CD14-positive monocyte (primary cell): ENCODE data around the gene KCNJ6. TPM values are rescaled to one million over a fixed set of nuclear protein-coding genes. Genes with fewer than 3 reads are reported as not detected.

Experiments
- DNase-seq, 3 donors: peaks; one replicate each; pipeline ENCODE4 v3.0.0-alpha.2; 2011 to 2022
- H2AFZ ChIP-seq: 2 replicates; pipeline ENCODE4 v1.6.0; 2012; ENCODE audit warnings: mild to moderate bottlenecking, low read depth, low read length, inconsistent platforms; ENCODE audit not compliant: insufficient read depth, poor library complexity, severe bottlenecking
- H3K27ac ChIP-seq, 2 donors: 1 replicate in 1 of 2; 2 replicates in 1 of 2; pipeline ENCODE4 v1.5.1; 2012 to 2013; ENCODE audit warnings: low read length in 2 of 2, control low read depth in 1 of 2, inconsistent platforms in 1 of 2, low read depth in 1 of 2, mild to moderate bottlenecking in 1 of 2
- H3K27me3 ChIP-seq, 2 donors: one replicate each; pipeline versions ENCODE4 v1.6.0 to v1.6.1; 2011 to 2013; ENCODE audit warnings: low read length in 2 of 2; ENCODE audit not compliant: control insufficient read depth in 2 of 2, insufficient read depth in 2 of 2
- H3K36me3 ChIP-seq, 2 donors: replicated peaks in 1 of 2; 1 replicate in 1 of 2; 2 replicates in 1 of 2; pipeline versions ENCODE4 v1.5.1 to v1.6.1; 2012 to 2013; ENCODE audit warnings: low read length in 2 of 2, control low read depth in 1 of 2, inconsistent platforms in 1 of 2, mild to moderate bottlenecking in 1 of 2; ENCODE audit not compliant: insufficient read depth in 2 of 2, control insufficient read depth in 1 of 2
- H3K4me1 ChIP-seq, 2 donors: 1 replicate in 1 of 2; 2 replicates in 1 of 2; pipeline versions ENCODE4 v1.5.1 to v1.6.1; 2012 to 2013; ENCODE audit warnings: low read length in 2 of 2, control low read depth in 1 of 2, inconsistent platforms in 1 of 2, mild to moderate bottlenecking in 1 of 2, moderate library complexity in 1 of 2; ENCODE audit not compliant: insufficient read depth in 2 of 2, control insufficient read depth in 1 of 2
- H3K4me2 ChIP-seq: replicated peaks from 2 replicates; pipeline ENCODE3; 2012; ENCODE audit warnings: low read length, moderate library complexity, mild to moderate bottlenecking; ENCODE audit not compliant: poor library complexity, severe bottlenecking; ENCODE audit errors: extremely low read depth
- H3K4me3 ChIP-seq, 3 experiments: fragments of 200-600 bp in 1 of 3; sonication (generic) in 1 of 3; replicated peaks in 1 of 3; 1 replicate in 2 of 3; 2 replicates in 1 of 3; pipeline ENCODE4 v1.5.1; 2011 to 2013; ENCODE audit warnings: low read length in 3 of 3, mild to moderate bottlenecking in 3 of 3, control low read depth in 2 of 3, low read depth in 2 of 3, inconsistent platforms in 1 of 3, moderate library complexity in 1 of 3
- H3K79me2 ChIP-seq: 2 replicates; pipeline ENCODE4 v1.6.0; 2012; ENCODE audit warnings: mild to moderate bottlenecking, control low read depth, inconsistent platforms, low read length, moderate library complexity; ENCODE audit not compliant: insufficient read depth
- H3K9ac ChIP-seq: 2 replicates; pipeline ENCODE4 v1.6.0; 2017; ENCODE audit warnings: low read length, mild to moderate bottlenecking; ENCODE audit not compliant: insufficient read depth, poor library complexity, severe bottlenecking
- H3K9me3 ChIP-seq, 2 donors: replicated peaks in 1 of 2; 1 replicate in 1 of 2; 2 replicates in 1 of 2; pipeline versions ENCODE4 v1.5.1 to v1.6.1; 2012 to 2013; ENCODE audit warnings: low read length in 2 of 2, control low read depth in 1 of 2; ENCODE audit not compliant: control insufficient read depth in 1 of 2, insufficient read depth in 1 of 2
- H4K20me1 ChIP-seq: 2 replicates; pipeline ENCODE4 v1.6.0; 2012; ENCODE audit warnings: mild to moderate bottlenecking, low read length, control low read depth, moderate library complexity; ENCODE audit not compliant: insufficient read depth
- H3K27ac Mint-ChIP-seq, 7 donors: one replicate each; pipeline ENCODE4 v1.8.0; 2020; ENCODE audit warnings: mild to moderate bottlenecking in 7 of 7, mixed read lengths in 7 of 7, moderate library complexity in 6 of 7, inconsistent platforms in 2 of 7
- H3K27me3 Mint-ChIP-seq, 3 donors: one replicate each; pipeline ENCODE4 v1.8.0; 2021 to 2022; ENCODE audit warnings: low read depth in 3 of 3, mild to moderate bottlenecking in 3 of 3, mixed read lengths in 3 of 3, moderate library complexity in 3 of 3, inconsistent platforms in 1 of 3
- H3K36me3 Mint-ChIP-seq, 2 donors: one replicate each; pipeline ENCODE4 v1.8.0; 2020; ENCODE audit warnings: mixed read lengths in 2 of 2, inconsistent platforms in 1 of 2, mild to moderate bottlenecking in 1 of 2
- H3K4me1 Mint-ChIP-seq: one replicate; pipeline ENCODE4 v1.8.0; 2020; ENCODE audit warnings: mild to moderate bottlenecking, mixed read lengths
- H3K4me3 Mint-ChIP-seq, 2 donors: one replicate each; pipeline ENCODE4 v1.8.0; 2020; ENCODE audit warnings: mild to moderate bottlenecking in 2 of 2, mixed read lengths in 2 of 2, moderate library complexity in 1 of 2
- H3K9me3 Mint-ChIP-seq, 7 donors: one replicate each; pipeline ENCODE4 v1.8.0; 2020 to 2022; ENCODE audit warnings: mixed read lengths in 7 of 7, mild to moderate bottlenecking in 6 of 7, moderate library complexity in 6 of 7, inconsistent platforms in 2 of 7
- WGBS: methylation state at CpG from one replicate; pipeline ENCODE4 v1.1.5; 2013; ENCODE audit warnings: missing lambda C conversion rate; ENCODE audit not compliant: insufficient coverage; 5-methylcytosine and 5-hydroxymethylcytosine counted together
- intact Hi-C, 2 donors: fragments of 100-400 bp; cut with micrococcal nuclease; formaldehyde crosslinking; loops; one replicate each; pipeline versions ENCODE4 v1.15.0 to v1.15.1; 2023
- polyA plus RNA-seq, 3 donors: library from polyadenylated mRNA; depleted of rRNA in 1 of 3; unstranded in 2 of 3; stranded (reverse) in 1 of 3; fragments of 300-500 nt in 2 of 3; fragments of >200 nt in 1 of 3; fragmentation: Illumina TruSeq in 2 of 3; gene quantifications; 1 replicate in 2 of 3; 2 replicates in 1 of 3; pipeline ENCODE4 v1.2.3, GENCODE V29; 2012 to 2021
- TF ChIP-seq, protein P1 (sequence below): fragments of 200-600 bp; IDR thresholded peaks from one replicate; pipeline ENCODE4 v1.8.0; 2022; ENCODE audit warnings: antibody characterized with exemption, mild to moderate bottlenecking

Gene KCNJ6
- polyA plus RNA-seq, 3 donors, result not detected

DNA sequence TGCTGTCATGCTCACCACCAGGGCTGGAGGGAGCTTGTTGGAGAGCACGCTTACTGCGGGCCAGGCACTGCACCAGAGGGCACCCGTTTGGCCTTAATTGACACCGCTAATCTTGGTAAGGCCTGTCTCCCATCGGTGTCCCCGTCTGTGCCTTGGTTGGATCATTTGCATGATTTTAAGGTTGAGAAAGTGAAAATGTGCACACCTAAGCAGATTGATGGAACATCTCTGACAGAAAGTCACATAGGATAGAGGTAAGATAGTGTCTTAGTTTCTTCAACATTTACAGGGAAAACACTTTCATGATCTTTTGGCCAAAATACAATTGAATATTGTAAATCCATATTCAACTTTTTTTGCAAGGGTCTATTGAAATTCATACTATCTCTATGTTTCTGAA lies 255.5 kb downstream of the KCNJ6 start:
- peaks cover 0 to 15% (median 2%) of the 10 kb centered on the region in 7 donors for H3K9me3 Mint-ChIP-seq
- 95% methylated on average over 6 of the region's 6 CpGs for WGBS
- intact Hi-C loops, result no loop called here

DNA sequence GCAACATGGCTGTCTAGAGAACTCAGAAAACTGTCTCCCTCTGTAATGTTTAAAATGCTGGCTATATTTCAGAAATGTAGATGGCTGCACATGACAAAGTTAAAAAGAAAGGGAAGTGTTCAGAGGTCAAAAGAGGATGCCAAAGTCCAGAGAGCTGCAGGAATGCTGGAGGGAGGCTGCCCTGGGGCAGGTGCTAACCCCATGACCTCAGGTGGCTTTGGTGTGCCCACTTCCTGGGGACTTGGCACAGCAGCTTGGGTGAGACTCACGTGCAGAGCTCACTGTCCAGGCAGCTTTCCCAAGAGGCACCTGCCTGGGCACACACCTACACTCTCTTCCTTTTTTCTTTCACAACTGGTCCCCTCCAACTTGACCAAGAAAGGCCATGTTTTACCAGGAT lies 256.4 kb downstream of the KCNJ6 start:
- Histone ChIP-seq H3K36me3 (no peaks in the 10 kb centered on the region), H3K4me2 (no peak overlapping the region), H3K4me3 (no peak overlapping the region), H3K9ac (no peak overlapping the region), H3K9me3 (no peaks in the 10 kb centered on the region), H3K27ac (no peak overlapping the region), H3K79me2 (no peaks in the 10 kb centered on the region), H4K20me1 (no peaks in the 10 kb centered on the region), H3K27me3 (no peaks in the 10 kb centered on the region), H2AFZ (no peak overlapping the region), H3K4me1 (no peaks in the 10 kb centered on the region)
- H3K4me3 Mint-ChIP-seq, result no peak overlapping the region
- H3K4me1 Mint-ChIP-seq, result no peaks in the 10 kb centered on the region
- H3K27ac Mint-ChIP-seq, result no peak overlapping the region
- intact Hi-C loops, result no loop called here
- TF ChIP-seq, protein P1, sequence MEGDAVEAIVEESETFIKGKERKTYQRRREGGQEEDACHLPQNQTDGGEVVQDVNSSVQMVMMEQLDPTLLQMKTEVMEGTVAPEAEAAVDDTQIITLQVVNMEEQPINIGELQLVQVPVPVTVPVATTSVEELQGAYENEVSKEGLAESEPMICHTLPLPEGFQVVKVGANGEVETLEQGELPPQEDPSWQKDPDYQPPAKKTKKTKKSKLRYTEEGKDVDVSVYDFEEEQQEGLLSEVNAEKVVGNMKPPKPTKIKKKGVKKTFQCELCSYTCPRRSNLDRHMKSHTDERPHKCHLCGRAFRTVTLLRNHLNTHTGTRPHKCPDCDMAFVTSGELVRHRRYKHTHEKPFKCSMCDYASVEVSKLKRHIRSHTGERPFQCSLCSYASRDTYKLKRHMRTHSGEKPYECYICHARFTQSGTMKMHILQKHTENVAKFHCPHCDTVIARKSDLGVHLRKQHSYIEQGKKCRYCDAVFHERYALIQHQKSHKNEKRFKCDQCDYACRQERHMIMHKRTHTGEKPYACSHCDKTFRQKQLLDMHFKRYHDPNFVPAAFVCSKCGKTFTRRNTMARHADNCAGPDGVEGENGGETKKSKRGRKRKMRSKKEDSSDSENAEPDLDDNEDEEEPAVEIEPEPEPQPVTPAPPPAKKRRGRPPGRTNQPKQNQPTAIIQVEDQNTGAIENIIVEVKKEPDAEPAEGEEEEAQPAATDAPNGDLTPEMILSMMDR, result no peak
- H3K36me3 Mint-ChIP-seq, result no peaks in the 10 kb centered on the region
- H3K9me3 Mint-ChIP-seq, result peaks cover 0 to 7% (median 0%) of the 10 kb centered on the region in 7 donors
- 91% methylated on average over 1 of the region's 1 CpG for WGBS
- no peak for DNase-seq
- H3K27me3 Mint-ChIP-seq, result peaks cover 0 to 5% (median 0%) of the 10 kb centered on the region in 3 donors

More for the DNA sequence above, 255.5 kb downstream of the KCNJ6 start:
- TF ChIP-seq, protein P1, result no peak
- Histone ChIP-seq H3K36me3 (no peaks in the 10 kb centered on the region), H3K9ac (no peak overlapping the region), H3K4me3 (no peak overlapping the region), H3K4me2 (no peak overlapping the region), H3K27ac (no peak overlapping the region), H3K4me1 (no peaks in the 10 kb centered on the region), H3K9me3 (no peaks in the 10 kb centered on the region), H4K20me1 (no peaks in the 10 kb centered on the region), H3K79me2 (no peaks in the 10 kb centered on the region), H2AFZ (no peak overlapping the region), H3K27me3 (no peaks in the 10 kb centered on the region)
- Mint-ChIP-seq H3K27me3 (peaks cover 0 to 5% (median 0%) of the 10 kb centered on the region in 3 donors), H3K4me3 (no peak overlapping the region), H3K4me1 (no peaks in the 10 kb centered on the region), H3K36me3 (no peaks in the 10 kb centered on the region), H3K27ac (no peak overlapping the region)
- no peak for DNase-seq
